GM23338 (cell line): ENCODE measurements around the gene METTL4. TPM values are rescaled to one million over a fixed set of nuclear protein-coding genes. Genes with fewer than 3 reads are reported as not detected.
"Not testable (repeated sequence)": the region's sequence is repeated elsewhere in the genome, so short reads cannot be mapped to it uniquely, and the experiment has no call there.

Source experiments
- ATAC-seq: fragments of 200-7000 bp; cut with Tn5 transposase; 3 replicates; pipeline ENCODE4 v1.9.1; 2020
- DNase-seq: peaks from one replicate; pipeline ENCODE4 v3.0.0-alpha.2; 2015; ENCODE audit warnings: low spot score
- H2AFZ ChIP-seq: fragments of 200-600 bp; sonication (generic); 2 replicates; pipeline ENCODE4 v1.8.0; 2016; ENCODE audit warnings: antibody characterized with exemption, mild to moderate bottlenecking, moderate library complexity
- H3F3A ChIP-seq: fragments of 200-600 bp; sonication (generic); replicated peaks from 2 replicates; pipeline ENCODE4 v1.8.0; 2017; ENCODE audit warnings: antibody characterized with exemption, mixed run types, low read depth
- H3K27ac ChIP-seq: fragments of 200-600 bp; sonication (generic); 2 replicates; pipeline ENCODE4 v1.6.1; 2016; ENCODE audit warnings: low read depth
- H3K27me3 ChIP-seq: fragments of 200-600 bp; sonication (generic); 2 replicates; pipeline ENCODE4 v1.8.0; 2016; ENCODE audit warnings: mild to moderate bottlenecking, mixed run types, moderate library complexity; ENCODE audit not compliant: insufficient read depth
- H3K36me3 ChIP-seq: fragments of 200-600 bp; sonication (generic); 2 replicates; pipeline ENCODE4 v1.8.0; 2016; ENCODE audit warnings: mild to moderate bottlenecking; ENCODE audit not compliant: insufficient read depth
- H3K4me1 ChIP-seq: fragments of 200-600 bp; sonication (generic); 2 replicates; pipeline ENCODE4 v1.8.0; 2016; ENCODE audit warnings: mild to moderate bottlenecking, moderate library complexity; ENCODE audit not compliant: insufficient read depth
- H3K4me2 ChIP-seq: fragments of 200-600 bp; sonication (generic); 2 replicates; pipeline ENCODE4 v1.7.1; 2017; ENCODE audit warnings: mixed run types
- H3K4me3 ChIP-seq: fragments of 200-600 bp; sonication (generic); 2 replicates; pipeline ENCODE4 v1.6.1; 2016; ENCODE audit warnings: mixed run types
- H3K79me2 ChIP-seq: fragments of 200-600 bp; sonication (generic); replicated peaks from 2 replicates; pipeline ENCODE4 v1.8.0; 2017; ENCODE audit warnings: mild to moderate bottlenecking; ENCODE audit not compliant: insufficient read depth
- H3K9me2 ChIP-seq: fragments of 200-600 bp; sonication (generic); 2 replicates; pipeline ENCODE4 v1.8.0; 2017; ENCODE audit not compliant: insufficient read depth
- H4K20me1 ChIP-seq: fragments of 200-600 bp; sonication (generic); replicated peaks from 2 replicates; pipeline ENCODE4 v1.8.0; 2017; ENCODE audit warnings: mild to moderate bottlenecking; ENCODE audit not compliant: insufficient read depth
- H3K27ac Mint-ChIP-seq: 2 replicates; pipeline ENCODE4 v1.8.0; 2020; ENCODE audit warnings: inconsistent platforms, mild to moderate bottlenecking, moderate library complexity, mixed read lengths
- H3K27me3 Mint-ChIP-seq: 3 replicates; pipeline ENCODE4 v1.8.0; 2022; ENCODE audit warnings: low read depth, mild to moderate bottlenecking, moderate library complexity, mixed read lengths, inconsistent platforms; ENCODE audit not compliant: insufficient read depth, poor library complexity
- H3K36me3 Mint-ChIP-seq: 3 replicates; pipeline ENCODE4 v1.8.0; 2021; ENCODE audit warnings: low read depth, mild to moderate bottlenecking, inconsistent platforms, moderate library complexity, mixed read lengths
- H3K4me1 Mint-ChIP-seq: 3 replicates; pipeline ENCODE4 v1.8.0; 2020; ENCODE audit warnings: mild to moderate bottlenecking, inconsistent platforms, mixed read lengths
- H3K4me3 Mint-ChIP-seq: 3 replicates; pipeline ENCODE4 v1.8.0; 2021; ENCODE audit warnings: moderate library complexity, mild to moderate bottlenecking, inconsistent platforms, mixed read lengths
- H3K9me3 Mint-ChIP-seq: 3 replicates; pipeline ENCODE4 v1.8.0; 2020; ENCODE audit warnings: moderate library complexity, mild to moderate bottlenecking, inconsistent platforms, mixed read lengths
- NANOG ChIP-seq: IDR thresholded peaks from 2 replicates; pipeline ENCODE4 v1.6.1; 2016; ENCODE audit warnings: antibody characterized with exemption, borderline replicate concordance
- POLR2AphosphoS5 ChIP-seq: IDR thresholded peaks from 2 replicates; pipeline ENCODE4 v1.6.1; 2016; ENCODE audit warnings: antibody characterized with exemption, low read depth
- ZNF331 ChIP-seq: fragments of 250-450 bp; sonication (Bioruptor Pico); IDR thresholded peaks from 2 replicates; pipeline ENCODE4 v1.5.0; 2020; ENCODE audit warnings: low read depth, mild to moderate bottlenecking, moderate library complexity
- polyA plus RNA-seq: library from polyadenylated mRNA; unstranded; fragments of >200 nt; fragmentation: Nextera tagmentation; extraction: Ambion mirVana; gene quantifications from 2 replicates; pipeline ENCODE4 v1.2.1, GENCODE V29; 2016
- total RNA-seq: library from RNA; depleted of rRNA; stranded (reverse); fragments of >200 nt; shearing (Covaris generic); gene quantifications from 2 replicates; pipeline ENCODE4 v1.2.3, GENCODE V29; 2014
- TF ChIP-seq, protein P1 (sequence below), 2 experiments: fragments of 200-600 bp in 1 of 2; sonication (generic) in 1 of 2; conservative IDR thresholded peaks; 2 replicates each; pipeline versions ENCODE4 v1.5.1 to v1.6.1; 2016 to 2017; ENCODE audit warnings: antibody characterized with exemption in 2 of 2, low read depth in 2 of 2, mild to moderate bottlenecking in 2 of 2, moderate library complexity in 1 of 2
- TF ChIP-seq, protein P2 (sequence below): fragments of 250-450 bp; sonication (Bioruptor Pico); IDR thresholded peaks from 2 replicates; pipeline ENCODE4 v1.5.0; 2020; ENCODE audit warnings: mild to moderate bottlenecking, moderate library complexity

The METTL4 gene
- total and polyA plus RNA-seq, 2 experiments from 2014 or later: 11.9 to 14.9 TPM

DNA sequence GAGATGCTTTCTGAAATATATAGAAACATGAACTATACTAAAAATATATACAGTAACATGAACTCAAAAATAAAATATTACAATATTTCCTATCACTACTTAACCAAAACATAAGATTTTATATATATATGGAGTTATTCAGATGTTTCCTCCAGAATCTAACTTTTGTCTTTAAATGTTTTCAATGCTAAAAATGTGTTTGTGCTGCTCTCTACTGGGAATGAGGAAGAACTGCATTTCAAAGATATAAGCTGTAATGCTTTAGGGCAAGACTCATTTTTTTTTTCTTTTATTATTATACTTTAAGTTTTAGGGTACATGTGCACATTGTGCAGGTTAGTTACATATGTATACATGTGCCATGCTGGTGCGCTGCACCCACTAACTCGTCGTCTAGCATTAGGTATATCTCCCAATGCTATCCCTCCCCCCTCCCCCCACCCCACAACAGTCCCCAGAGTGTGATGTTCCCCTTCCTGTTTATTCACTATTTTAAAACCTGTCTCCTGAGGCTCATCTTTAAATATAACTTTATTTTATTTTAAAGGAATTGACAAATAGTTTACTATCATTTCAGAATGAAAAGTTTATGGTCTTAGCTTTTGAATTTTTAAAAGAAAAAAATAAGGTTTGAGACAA lies 29.3 kb downstream of the METTL4 start:
- H3F3A ChIP-seq, H3K4me2 ChIP-seq, H3K4me3 Mint-ChIP-seq, H3K36me3 ChIP-seq, H3K27me3 ChIP-seq, H3K4me1 Mint-ChIP-seq, H4K20me1 ChIP-seq, H3K4me1 ChIP-seq, H2AFZ ChIP-seq, H3K4me3 ChIP-seq, H3K79me2 ChIP-seq, ATAC-seq, H3K27me3 Mint-ChIP-seq, H3K9me2 ChIP-seq, H3K9me3 Mint-ChIP-seq, H3K27ac Mint-ChIP-seq, H3K36me3 Mint-ChIP-seq, H3K27ac ChIP-seq: not testable (repeated sequence)
- TF ChIP-seq, protein P1, sequence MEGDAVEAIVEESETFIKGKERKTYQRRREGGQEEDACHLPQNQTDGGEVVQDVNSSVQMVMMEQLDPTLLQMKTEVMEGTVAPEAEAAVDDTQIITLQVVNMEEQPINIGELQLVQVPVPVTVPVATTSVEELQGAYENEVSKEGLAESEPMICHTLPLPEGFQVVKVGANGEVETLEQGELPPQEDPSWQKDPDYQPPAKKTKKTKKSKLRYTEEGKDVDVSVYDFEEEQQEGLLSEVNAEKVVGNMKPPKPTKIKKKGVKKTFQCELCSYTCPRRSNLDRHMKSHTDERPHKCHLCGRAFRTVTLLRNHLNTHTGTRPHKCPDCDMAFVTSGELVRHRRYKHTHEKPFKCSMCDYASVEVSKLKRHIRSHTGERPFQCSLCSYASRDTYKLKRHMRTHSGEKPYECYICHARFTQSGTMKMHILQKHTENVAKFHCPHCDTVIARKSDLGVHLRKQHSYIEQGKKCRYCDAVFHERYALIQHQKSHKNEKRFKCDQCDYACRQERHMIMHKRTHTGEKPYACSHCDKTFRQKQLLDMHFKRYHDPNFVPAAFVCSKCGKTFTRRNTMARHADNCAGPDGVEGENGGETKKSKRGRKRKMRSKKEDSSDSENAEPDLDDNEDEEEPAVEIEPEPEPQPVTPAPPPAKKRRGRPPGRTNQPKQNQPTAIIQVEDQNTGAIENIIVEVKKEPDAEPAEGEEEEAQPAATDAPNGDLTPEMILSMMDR (conservative IDR thresholded peaks at IDR 0.05; ENCODE audit: low read depth in 2 of 2): peak in 1 of 2 experiments; percentile 80; a peak in 3 of 4 replicates
- peak; percentile 44 for DNase-seq

DNA sequence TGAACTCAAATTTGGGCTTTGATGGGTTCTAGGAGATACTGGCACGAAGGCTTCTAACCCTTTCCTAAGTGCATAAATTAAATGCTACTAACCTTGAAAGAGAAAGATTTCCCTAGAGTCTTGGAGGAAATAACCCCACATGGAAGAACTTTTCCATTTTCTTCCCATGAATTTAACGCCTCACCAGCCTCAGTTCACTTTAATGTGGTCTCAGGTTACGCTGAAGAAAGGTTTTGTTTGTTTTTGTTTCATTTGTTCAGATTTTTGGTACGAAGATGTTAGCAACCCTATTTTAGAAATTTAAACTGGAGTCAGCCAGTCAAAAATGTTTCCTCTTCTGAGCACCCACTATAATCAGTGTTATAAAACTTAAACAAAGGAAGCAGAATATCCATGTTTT lies 30.7 kb downstream of the METTL4 start:
- Histone ChIP-seq H3K36me3 (no peaks in the 10 kb centered on the region), H4K20me1 (no peaks in the 10 kb centered on the region), H2AFZ (no peak overlapping the region), H3F3A (no peaks in the 10 kb centered on the region), H3K27me3 (no peaks in the 10 kb centered on the region), H3K4me3 (no peak overlapping the region), H3K4me2 (no peak overlapping the region), H3K9me2 (no peaks in the 10 kb centered on the region), H3K79me2 (no peaks in the 10 kb centered on the region), H3K27ac (no peak overlapping the region), H3K4me1 (no peaks in the 10 kb centered on the region)
- Mint-ChIP-seq H3K4me1 (peaks cover 6% of the 10 kb centered on the region; the same call in 2 of the 3 replicates), H3K27ac (no peak overlapping the region), H3K27me3 (peaks cover under 1% of the 10 kb centered on the region), H3K4me3 (no peak overlapping the region), H3K36me3 (no peaks in the 10 kb centered on the region), H3K9me3 (no peaks in the 10 kb centered on the region)
- TF ChIP-seq POLR2AphosphoS5 (no peak), ZNF331 (CRISPR knock-in tag) (no peak), NANOG (no peak)
- ATAC-seq: no peak
- DNase-seq: no peak

DNA sequence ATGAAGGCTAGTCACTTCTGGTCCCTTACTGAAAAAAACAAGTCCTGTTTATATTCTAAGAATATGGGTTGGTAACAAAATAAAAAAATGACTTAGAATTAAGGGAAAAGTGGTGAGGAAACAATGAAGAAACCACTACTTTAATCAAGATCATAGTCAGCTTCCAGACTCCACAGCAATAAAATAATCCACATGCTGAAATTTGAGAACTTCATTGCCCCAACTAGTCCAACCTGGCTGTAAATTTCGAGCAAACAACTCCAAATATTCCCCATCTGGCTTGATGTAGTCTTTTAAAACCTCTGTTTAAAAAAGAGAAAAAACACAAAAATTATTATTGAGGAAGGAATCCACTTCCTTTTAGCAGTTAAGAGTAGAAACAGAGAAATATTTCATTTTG lies 32.5 kb downstream of the METTL4 start:
- ATAC-seq: no peak
- no peak overlapping the region for H2AFZ ChIP-seq
- no peak overlapping the region for H3K4me3 ChIP-seq
- H3K27ac Mint-ChIP-seq: no peak overlapping the region
- no peaks in the 10 kb centered on the region for H3F3A ChIP-seq
- no peaks in the 10 kb centered on the region for H3K9me3 Mint-ChIP-seq
- 0 out of 2 replicates have a peak, but pooled peaks cover 7% of the 10 kb centered on the region for H3K9me2 ChIP-seq
- no peaks in the 10 kb centered on the region for H3K79me2 ChIP-seq
- no peaks in the 10 kb centered on the region for H3K27me3 ChIP-seq
- no peak overlapping the region for H3K4me3 Mint-ChIP-seq
- no peak overlapping the region for H3K4me2 ChIP-seq
- no peaks in the 10 kb centered on the region for H3K4me1 ChIP-seq
- H3K36me3 Mint-ChIP-seq: no peaks in the 10 kb centered on the region; the same call in 2 of the 3 replicates
- TF ChIP-seq, protein P2, sequence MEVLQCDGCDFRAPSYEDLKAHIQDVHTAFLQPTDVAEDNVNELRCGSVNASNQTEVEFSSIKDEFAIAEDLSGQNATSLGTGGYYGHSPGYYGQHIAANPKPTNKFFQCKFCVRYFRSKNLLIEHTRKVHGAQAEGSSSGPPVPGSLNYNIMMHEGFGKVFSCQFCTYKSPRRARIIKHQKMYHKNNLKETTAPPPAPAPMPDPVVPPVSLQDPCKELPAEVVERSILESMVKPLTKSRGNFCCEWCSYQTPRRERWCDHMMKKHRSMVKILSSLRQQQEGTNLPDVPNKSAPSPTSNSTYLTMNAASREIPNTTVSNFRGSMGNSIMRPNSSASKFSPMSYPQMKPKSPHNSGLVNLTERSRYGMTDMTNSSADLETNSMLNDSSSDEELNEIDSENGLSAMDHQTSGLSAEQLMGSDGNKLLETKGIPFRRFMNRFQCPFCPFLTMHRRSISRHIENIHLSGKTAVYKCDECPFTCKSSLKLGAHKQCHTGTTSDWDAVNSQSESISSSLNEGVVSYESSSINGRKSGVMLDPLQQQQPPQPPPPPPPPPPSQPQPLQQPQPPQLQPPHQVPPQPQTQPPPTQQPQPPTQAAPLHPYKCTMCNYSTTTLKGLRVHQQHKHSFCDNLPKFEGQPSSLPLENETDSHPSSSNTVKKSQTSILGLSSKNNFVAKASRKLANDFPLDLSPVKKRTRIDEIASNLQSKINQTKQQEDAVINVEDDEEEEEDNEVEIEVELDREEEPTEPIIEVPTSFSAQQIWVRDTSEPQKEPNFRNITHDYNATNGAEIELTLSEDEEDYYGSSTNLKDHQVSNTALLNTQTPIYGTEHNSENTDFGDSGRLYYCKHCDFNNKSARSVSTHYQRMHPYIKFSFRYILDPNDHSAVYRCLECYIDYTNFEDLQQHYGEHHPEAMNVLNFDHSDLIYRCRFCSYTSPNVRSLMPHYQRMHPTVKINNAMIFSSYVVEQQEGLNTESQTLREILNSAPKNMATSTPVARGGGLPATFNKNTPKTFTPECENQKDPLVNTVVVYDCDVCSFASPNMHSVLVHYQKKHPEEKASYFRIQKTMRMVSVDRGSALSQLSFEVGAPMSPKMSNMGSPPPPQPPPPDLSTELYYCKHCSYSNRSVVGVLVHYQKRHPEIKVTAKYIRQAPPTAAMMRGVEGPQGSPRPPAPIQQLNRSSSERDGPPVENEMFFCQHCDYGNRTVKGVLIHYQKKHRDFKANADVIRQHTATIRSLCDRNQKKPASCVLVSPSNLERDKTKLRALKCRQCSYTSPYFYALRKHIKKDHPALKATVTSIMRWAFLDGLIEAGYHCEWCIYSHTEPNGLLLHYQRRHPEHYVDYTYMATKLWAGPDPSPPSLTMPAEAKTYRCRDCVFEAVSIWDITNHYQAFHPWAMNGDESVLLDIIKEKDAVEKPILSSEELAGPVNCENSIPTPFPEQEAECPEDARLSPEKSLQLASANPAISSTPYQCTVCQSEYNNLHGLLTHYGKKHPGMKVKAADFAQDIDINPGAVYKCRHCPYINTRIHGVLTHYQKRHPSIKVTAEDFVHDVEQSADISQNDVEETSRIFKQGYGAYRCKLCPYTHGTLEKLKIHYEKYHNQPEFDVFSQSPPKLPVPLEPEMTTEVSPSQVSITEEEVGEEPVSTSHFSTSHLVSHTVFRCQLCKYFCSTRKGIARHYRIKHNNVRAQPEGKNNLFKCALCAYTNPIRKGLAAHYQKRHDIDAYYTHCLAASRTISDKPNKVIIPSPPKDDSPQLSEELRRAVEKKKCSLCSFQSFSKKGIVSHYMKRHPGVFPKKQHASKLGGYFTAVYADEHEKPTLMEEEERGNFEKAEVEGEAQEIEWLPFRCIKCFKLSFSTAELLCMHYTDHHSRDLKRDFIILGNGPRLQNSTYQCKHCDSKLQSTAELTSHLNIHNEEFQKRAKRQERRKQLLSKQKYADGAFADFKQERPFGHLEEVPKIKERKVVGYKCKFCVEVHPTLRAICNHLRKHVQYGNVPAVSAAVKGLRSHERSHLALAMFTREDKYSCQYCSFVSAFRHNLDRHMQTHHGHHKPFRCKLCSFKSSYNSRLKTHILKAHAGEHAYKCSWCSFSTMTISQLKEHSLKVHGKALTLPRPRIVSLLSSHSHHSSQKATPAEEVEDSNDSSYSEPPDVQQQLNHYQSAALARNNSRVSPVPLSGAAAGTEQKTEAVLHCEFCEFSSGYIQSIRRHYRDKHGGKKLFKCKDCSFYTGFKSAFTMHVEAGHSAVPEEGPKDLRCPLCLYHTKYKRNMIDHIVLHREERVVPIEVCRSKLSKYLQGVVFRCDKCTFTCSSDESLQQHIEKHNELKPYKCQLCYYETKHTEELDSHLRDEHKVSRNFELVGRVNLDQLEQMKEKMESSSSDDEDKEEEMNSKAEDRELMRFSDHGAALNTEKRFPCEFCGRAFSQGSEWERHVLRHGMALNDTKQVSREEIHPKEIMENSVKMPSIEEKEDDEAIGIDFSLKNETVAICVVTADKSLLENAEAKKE (CRISPR knock-in tag): no peak
- no peak overlapping the region for H3K27ac ChIP-seq
- peaks cover 8% of the 10 kb centered on the region; the same call in 2 of the 3 replicates for H3K4me1 Mint-ChIP-seq
- H4K20me1 ChIP-seq: no peaks in the 10 kb centered on the region
- H3K36me3 ChIP-seq: no peaks in the 10 kb centered on the region
- DNase-seq: no peak
- peaks cover 2% of the 10 kb centered on the region for H3K27me3 Mint-ChIP-seq
